PC-9 (cell line): ENCODE data around the gene ASB3. TPM values are rescaled to one million over a fixed set of nuclear protein-coding genes. Genes with fewer than 3 reads are reported as not detected.

Experiments used
- BruUV-seq: library from RNA; stranded (reverse); fragments of 400-500 nt; replicated peaks from 2 replicates; lab custom pipeline; 2021; lab: Mats Ljungman, UMichigan
- CTCF ChIA-PET: fragments of 300-600 bp; sonication (Branson Sonifier 250); formaldehyde crosslinking; loops from one replicate; lab custom pipeline; 2022; ENCODE audit warnings: antibody characterized with exemption; lab: Charles Lee
- POLR2A ChIA-PET: fragments of 300-600 bp; sonication (Branson Sonifier 250); formaldehyde crosslinking; loops from one replicate; lab custom pipeline; 2022; ENCODE audit warnings: antibody characterized with exemption; ENCODE audit not compliant: unreplicated experiment; lab: Charles Lee
- DNase-seq, 2 experiments: peaks; one replicate each; pipeline versions ENCODE4 v3.0.0 to v3.0.0-alpha.2; 2015 to 2022; ENCODE audit warnings: mixed read lengths in 1 of 2
- H2AFZ ChIP-seq: fragments of 200-600 bp; sonication (generic); 2 replicates; pipeline ENCODE4 v1.8.1; 2017; ENCODE audit warnings: antibody characterized with exemption
- H3F3A ChIP-seq: fragments of 200-600 bp; sonication (generic); 2 replicates; pipeline ENCODE4 v1.8.1; 2017; ENCODE audit warnings: antibody characterized with exemption, mild to moderate bottlenecking, low read depth; ENCODE audit not compliant: insufficient read depth
- H3K27ac ChIP-seq: fragments of 200-600 bp; sonication (generic); 2 replicates; pipeline ENCODE4 v1.6.1; 2016; ENCODE audit warnings: mixed run types
- H3K27me3 ChIP-seq: fragments of 200-600 bp; sonication (generic); 2 replicates; pipeline ENCODE4 v1.6.1; 2016; ENCODE audit warnings: low read depth, mixed run types; ENCODE audit not compliant: insufficient read depth
- H3K36me3 ChIP-seq: fragments of 200-600 bp; sonication (generic); 2 replicates; pipeline ENCODE4 v1.6.1; 2016; ENCODE audit warnings: low read depth, mixed run types
- H3K4me1 ChIP-seq: fragments of 200-600 bp; sonication (generic); replicated peaks from 2 replicates; pipeline ENCODE4 v1.6.1; 2016; ENCODE audit warnings: mixed run types; ENCODE audit not compliant: insufficient read depth
- H3K4me2 ChIP-seq: fragments of 200-600 bp; sonication (generic); 2 replicates; pipeline ENCODE4 v1.6.1; 2017; ENCODE audit warnings: mixed run types
- H3K4me3 ChIP-seq: fragments of 200-600 bp; sonication (generic); 2 replicates; pipeline ENCODE4 v1.6.1; 2016; ENCODE audit warnings: mixed run types
- H3K79me2 ChIP-seq: fragments of 200-600 bp; sonication (generic); 2 replicates; pipeline ENCODE4 v1.6.1; 2017; ENCODE audit warnings: low read depth, mixed run types
- H3K9me2 ChIP-seq: fragments of 200-600 bp; sonication (generic); 2 replicates; pipeline ENCODE4 v1.8.1; 2017; ENCODE audit warnings: mild to moderate bottlenecking; ENCODE audit not compliant: insufficient read depth
- H3K9me3 ChIP-seq: fragments of 200-600 bp; sonication (generic); 2 replicates; pipeline ENCODE4 v1.8.1; 2016; ENCODE audit warnings: low read depth; ENCODE audit not compliant: insufficient read depth
- H4K20me1 ChIP-seq: fragments of 200-600 bp; sonication (generic); 2 replicates; pipeline ENCODE4 v1.8.1; 2017; ENCODE audit not compliant: insufficient read depth
- CTCF ChIP-seq: fragments of 200-600 bp; sonication (generic); conservative IDR thresholded peaks from 2 replicates; pipeline ENCODE4 v1.6.1; 2017; ENCODE audit warnings: mixed run types, antibody characterized with exemption, mild to moderate bottlenecking, moderate library complexity
- EZH2 ChIP-seq: fragments of 200-600 bp; sonication (generic); IDR thresholded peaks from 2 replicates; pipeline ENCODE4 v1.8.0; 2017; ENCODE audit warnings: antibody characterized with exemption, low read depth
- intact Hi-C: fragments of 100-400 bp; cut with micrococcal nuclease; formaldehyde crosslinking; loops from one replicate; pipeline ENCODE4 v1.10.0; 2022; ENCODE audit not compliant: unreplicated experiment
- total RNA-seq: library from RNA; stranded (reverse); gene quantifications from 2 replicates; pipeline ENCODE4 v1.2.3, GENCODE V29; 2021

The ASB3 gene
- total RNA-seq, 1 experiment from 2014 or later, result 27.7 TPM

GRCh38 chr2:53640466-53640865, 146.3 kb downstream of the ASB3 start:
- H3K4me3 ChIP-seq, result no peak overlapping the region
- POLR2A ChIA-PET, result no interaction called here

GRCh38 chr2:53636596-53636995, 150.2 kb downstream of the ASB3 start:
- POLR2A ChIA-PET, result no interaction called here
- Histone ChIP-seq H3K4me2 (no peak overlapping the region), H3K4me1 (no peaks in the 10 kb centered on the region), H3K4me3 (no peak overlapping the region), H4K20me1 (no peaks in the 10 kb centered on the region), H3K27ac (no peak overlapping the region), H2AFZ (no peak overlapping the region), H3K9me3 (no peaks in the 10 kb centered on the region), H3F3A (no peaks in the 10 kb centered on the region), H3K79me2 (no peaks in the 10 kb centered on the region), H3K36me3 (no peaks in the 10 kb centered on the region), H3K27me3 (no peaks in the 10 kb centered on the region), H3K9me2 (no peaks in the 10 kb centered on the region)
- no peak for TF ChIP-seq EZH2
- TF ChIP-seq CTCF, result no peak
- DNase-seq, result no peak
- BruUV-seq, result no TSS peak
- intact Hi-C loops, result no loop called here
- CTCF ChIA-PET, result no interaction called here

More at GRCh38 chr2:53640466-53640865, 146.3 kb downstream of the ASB3 start:
- Histone ChIP-seq H3K36me3 (no peaks in the 10 kb centered on the region), H3F3A (no peaks in the 10 kb centered on the region), H4K20me1 (no peaks in the 10 kb centered on the region), H3K9me3 (no peaks in the 10 kb centered on the region), H3K79me2 (no peaks in the 10 kb centered on the region), H2AFZ (no peak overlapping the region), H3K9me2 (no peaks in the 10 kb centered on the region), H3K4me2 (no peak overlapping the region), H3K27me3 (no peaks in the 10 kb centered on the region), H3K4me1 (no peaks in the 10 kb centered on the region), H3K27ac (no peak overlapping the region)
- BruUV-seq, result no TSS peak
- CTCF ChIA-PET, result no interaction called here
- DNase-seq, result no peak
- intact Hi-C loops, result no loop called here
- TF ChIP-seq EZH2, result no peak
- no peak for TF ChIP-seq CTCF

- no peaks in the 10 kb centered on the region for H3K9me2 ChIP-seq
- no peaks in the 10 kb centered on the region for H3K79me2 ChIP-seq
- no peaks in the 10 kb centered on the region for H3K27me3 ChIP-seq
- TF ChIP-seq CTCF, result no peak
- intact Hi-C loops, result no loop called here
- no peak overlapping the region for H3K4me3 ChIP-seq
- H3K4me2 ChIP-seq, result no peak overlapping the region
- POLR2A ChIA-PET, result no interaction called here
- CTCF ChIA-PET, result no interaction called here
- H3K36me3 ChIP-seq, result no peaks in the 10 kb centered on the region
- no peak overlapping the region for H3K27ac ChIP-seq
- no peaks in the 10 kb centered on the region for H3F3A ChIP-seq
- H3K9me3 ChIP-seq, result no peaks in the 10 kb centered on the region
- no peak overlapping the region for H2AFZ ChIP-seq
- no peaks in the 10 kb centered on the region for H4K20me1 ChIP-seq
- no peak for DNase-seq
- H3K4me1 ChIP-seq, result no peaks in the 10 kb centered on the region
- no TSS peak for BruUV-seq
Measured at GRCh38 chr2:53636109-53636508, 150.6 kb downstream of the ASB3 start.
